Renal cortical epithelial cell (primary cell): Measurements from ENCODE around the gene GRK6. TPM values are rescaled to one million over a fixed set of nuclear protein-coding genes. Genes with fewer than 3 reads are reported as not detected.
A peak's percentile ranks its signal among the peaks of the same experiment; 100 is the strongest.

Source experiments
- DNase-seq: peaks from one replicate; pipeline ENCODE4 v3.0.0-alpha.2; 2011; ENCODE audit warnings: low read depth
- total RNA-seq: library from RNA; depleted of rRNA; stranded (reverse); fragments of >200 nt; gene quantifications from 2 replicates; pipeline ENCODE4 v1.2.3, GENCODE V29; 2014

GRK6 gene
- 21.3 and 31.1 TPM in 2 replicates for total RNA-seq

GRCh38 chr5:177426566-177427210, at the start of gene GRK6:
GRK6 (plus strand) TSS chr5:177426676; CDS start chr5:177426846, 170 bp downstream.
- DNase-seq: no peak

GRCh38 chr5:177377851-177378776, 48.4 kb upstream of the GRK6 start:
- no peak for DNase-seq

GRCh38 chr5:177378884-177379883, 47.3 kb upstream of the GRK6 start:
- DNase-seq: peak; percentile 96

- DNase-seq: no peak
Observed at GRCh38 chr5:177380805-177381126, 45.7 kb upstream of the GRK6 start.

GRCh38 chr5:177382423-177383029, 44.0 kb upstream of the GRK6 start:
- DNase-seq: no peak

GRCh38 chr5:177383181-177383580, 43.3 kb upstream of the GRK6 start:
- DNase-seq: no peak

- no peak for DNase-seq
Observed at GRCh38 chr5:177384134-177384533, 42.3 kb upstream of the GRK6 start, which contains the start of gene SLC34A1. SLC34A1 (plus strand) TSS chr5:177384434; CDS start chr5:177385742, 1,308 bp downstream.

GRCh38 chr5:177385720-177386119, 40.8 kb upstream of the GRK6 start:
- no peak for DNase-seq

- DNase-seq: no peak
Observed at GRCh38 chr5:177386542-177386941, 39.9 kb upstream of the GRK6 start.

GRCh38 chr5:177387405-177387804, 39.1 kb upstream of the GRK6 start:
- DNase-seq: no peak

GRCh38 chr5:177388521-177389052, 37.9 kb upstream of the GRK6 start:
- peak; percentile 49 for DNase-seq

GRCh38 chr5:177389241-177390169, 37.0 kb upstream of the GRK6 start:
- DNase-seq: peak; percentile 97

GRCh38 chr5:177390363-177391300, 35.8 kb upstream of the GRK6 start:
- peak; percentile 73 for DNase-seq

GRCh38 chr5:177392765-177393164, 33.7 kb upstream of the GRK6 start:
- DNase-seq: no peak

GRCh38 chr5:177393206-177393765, 33.2 kb upstream of the GRK6 start:
- DNase-seq: no peak

GRCh38 chr5:177393990-177394389, 32.5 kb upstream of the GRK6 start:
- no peak for DNase-seq

- no peak for DNase-seq
Observed at GRCh38 chr5:177396078-177396477, 30.4 kb upstream of the GRK6 start.

- DNase-seq: no peak
Observed at GRCh38 chr5:177396807-177397206, 29.7 kb upstream of the GRK6 start.
